Hepatocyte (in vitro differentiated cells): ENCODE data around the gene TFF2.

Experiments
- CTCF ChIP-seq: fragments of 200-600 bp; sonication (generic); IDR thresholded peaks from 2 replicates; pipeline ENCODE4 v1.5.1; 2016; ENCODE audit warnings: antibody characterized with exemption, mild to moderate bottlenecking; ENCODE audit not compliant: poor library complexity
- EZH2 ChIP-seq: fragments of 200-600 bp; sonication (generic); IDR thresholded peaks from 2 replicates; pipeline ENCODE4 v1.6.1; 2016; ENCODE audit warnings: antibody characterized with exemption, mild to moderate bottlenecking, borderline replicate concordance

- TF ChIP-seq CTCF (no peak), EZH2 (no peak)
Measured at GRCh38 chr21:42343101-42343500, 7.7 kb downstream of the TFF2 start.
